Smooth muscle cell (in vitro differentiated cells): ENCODE results near the gene SF1. TPM values are rescaled to one million over a fixed set of nuclear protein-coding genes. Genes with fewer than 3 reads are reported as not detected.
"Not testable (repeated sequence)": the region's sequence is repeated elsewhere in the genome, so short reads cannot be mapped to it uniquely, and the experiment has no call there.

Experiments
- DNase-seq: peaks from one replicate; lab custom pipeline; 2025; ENCODE audit not compliant: unreplicated experiment; lab: John Stamatoyannopoulos, UW
- H2AFZ ChIP-seq: fragments of 200-600 bp; sonication (generic); 2 replicates; pipeline ENCODE4 v1.6.0; 2016; ENCODE audit warnings: antibody characterized with exemption, low read depth, mild to moderate bottlenecking
- H3F3A ChIP-seq: fragments of 200-600 bp; sonication (generic); 2 replicates; pipeline ENCODE4 v1.6.0; 2017; ENCODE audit warnings: antibody characterized with exemption, low read depth
- H3K27ac ChIP-seq: fragments of 200-600 bp; sonication (generic); 2 replicates; pipeline ENCODE4 v1.5.1; 2016; ENCODE audit warnings: low read depth, mild to moderate bottlenecking
- H3K27me3 ChIP-seq: fragments of 200-600 bp; sonication (generic); 2 replicates; pipeline ENCODE4 v1.6.1; 2016; ENCODE audit warnings: low read depth, mild to moderate bottlenecking
- H3K36me3 ChIP-seq: fragments of 200-600 bp; sonication (generic); 2 replicates; pipeline ENCODE4 v1.5.1; 2016; ENCODE audit warnings: low read depth
- H3K4me1 ChIP-seq: fragments of 200-600 bp; sonication (generic); 2 replicates; pipeline ENCODE4 v1.5.1; 2016; ENCODE audit warnings: low read depth
- H3K4me2 ChIP-seq: fragments of 200-600 bp; sonication (generic); 2 replicates; pipeline ENCODE4 v1.6.0; 2016; ENCODE audit warnings: mild to moderate bottlenecking
- H3K4me3 ChIP-seq: fragments of 200-600 bp; sonication (generic); 2 replicates; pipeline ENCODE4 v1.5.1; 2016; ENCODE audit warnings: mild to moderate bottlenecking
- H3K79me2 ChIP-seq: fragments of 200-600 bp; sonication (generic); 2 replicates; pipeline ENCODE4 v1.6.0; 2016; ENCODE audit warnings: low read depth, mild to moderate bottlenecking
- H3K9ac ChIP-seq: fragments of 200-600 bp; sonication (generic); 2 replicates; pipeline ENCODE4 v1.6.0; 2016; ENCODE audit warnings: low read depth
- H3K9me3 ChIP-seq: fragments of 200-600 bp; sonication (generic); replicated peaks from 2 replicates; pipeline ENCODE4 v1.5.1; 2016; ENCODE audit warnings: low read depth
- H4K20me1 ChIP-seq: fragments of 200-600 bp; sonication (generic); 2 replicates; pipeline ENCODE4 v1.6.0; 2016; ENCODE audit warnings: low read depth
- CTCF ChIP-seq: fragments of 200-600 bp; sonication (generic); IDR thresholded peaks from 2 replicates; pipeline ENCODE4 v1.5.1; 2017; ENCODE audit warnings: borderline replicate concordance, mild to moderate bottlenecking, antibody characterized with exemption; ENCODE audit not compliant: insufficient read depth, poor library complexity, severe bottlenecking
- WGBS: methylation state at CpG from one replicate; pipeline ENCODE4 v1.1.7; 2016; ENCODE audit warnings: low lambda C conversion rate; 5-methylcytosine and 5-hydroxymethylcytosine counted together
- polyA plus RNA-seq: library from polyadenylated mRNA; unstranded; fragments of >200 nt; fragmentation: Nextera tagmentation; extraction: Ambion mirVana; gene quantifications from 2 replicates; pipeline ENCODE4 v1.2.1, GENCODE V29; 2016
- total RNA-seq: library from RNA; depleted of rRNA; stranded (reverse); fragments of >200 nt; gene quantifications from 2 replicates; pipeline ENCODE4 v1.2.3, GENCODE V29; 2014

Gene SF1
- total and polyA plus RNA-seq, 2 experiments from 2014 or later: 84.2 to 115 TPM

- Histone ChIP-seq H3K36me3 (no peaks in the 10 kb centered on the region), H3K9ac (no peak overlapping the region), H3F3A (no peaks in the 10 kb centered on the region), H3K9me3 (no peaks in the 10 kb centered on the region), H3K27ac (no peak overlapping the region), H3K79me2 (no peaks in the 10 kb centered on the region), H4K20me1 (no peaks in the 10 kb centered on the region), H3K4me1 (no peaks in the 10 kb centered on the region), H2AFZ (no peak overlapping the region), H3K4me3 (no peak overlapping the region), H3K27me3 (no peaks in the 10 kb centered on the region), H3K4me2 (no peak overlapping the region)
- no peak for DNase-seq
- no peak for TF ChIP-seq CTCF
- 94% methylated on average over 7 of the region's 7 CpGs for WGBS
These were observed 47.7 kb upstream of the SF1 start for GRCh38 chr11:64826062-64826461.

GRCh38 chr11:64823568-64824119 lies 45.3 kb upstream of the SF1 start:
- TF ChIP-seq CTCF: no peak
- no peaks in the 10 kb centered on the region for H4K20me1 ChIP-seq
- H3K9me3 ChIP-seq: no peaks in the 10 kb centered on the region
- no peaks in the 10 kb centered on the region for H3K27me3 ChIP-seq
- no peak overlapping the region for H3K4me3 ChIP-seq
- H3F3A ChIP-seq: no peaks in the 10 kb centered on the region
- no peak for DNase-seq
- no peak overlapping the region for H3K4me2 ChIP-seq
- 83% methylated on average over 11 of the region's 11 CpGs for WGBS
- no peak overlapping the region for H3K27ac ChIP-seq
- H2AFZ ChIP-seq: no peak overlapping the region
- H3K4me1 ChIP-seq: no peaks in the 10 kb centered on the region
- no peak overlapping the region for H3K9ac ChIP-seq
- no peaks in the 10 kb centered on the region for H3K79me2 ChIP-seq
- H3K36me3 ChIP-seq: no peaks in the 10 kb centered on the region

GRCh38 chr11:64817476-64817875 lies 39.1 kb upstream of the SF1 start:
- no peak for TF ChIP-seq CTCF
- no peak overlapping the region for H3K4me2 ChIP-seq
- no peaks in the 10 kb centered on the region for H3K4me1 ChIP-seq
- H4K20me1 ChIP-seq: no peaks in the 10 kb centered on the region
- 89% methylated on average over 3 of the region's 3 CpGs for WGBS
- no peak overlapping the region for H3K27ac ChIP-seq
- H3K9me3 ChIP-seq: no peaks in the 10 kb centered on the region
- H3K36me3 ChIP-seq: no peaks in the 10 kb centered on the region
- H3K27me3 ChIP-seq: no peaks in the 10 kb centered on the region
- no peaks in the 10 kb centered on the region for H3F3A ChIP-seq
- no peak for DNase-seq
- no peak overlapping the region for H3K4me3 ChIP-seq
- H3K79me2 ChIP-seq: no peaks in the 10 kb centered on the region
- H3K9ac ChIP-seq: no peak overlapping the region
- no peak overlapping the region for H2AFZ ChIP-seq

- not testable (repeated sequence) for H3K9me3 ChIP-seq, H3F3A ChIP-seq, H4K20me1 ChIP-seq, H3K4me2 ChIP-seq, H3K27me3 ChIP-seq, H3K27ac ChIP-seq, H2AFZ ChIP-seq, H3K9ac ChIP-seq, H3K4me1 ChIP-seq, DNase-seq, H3K79me2 ChIP-seq, H3K4me3 ChIP-seq, H3K36me3 ChIP-seq
- WGBS: 89% methylated on average over 5 of the region's 5 CpGs
These were observed 37.1 kb upstream of the SF1 start for GRCh38 chr11:64815433-64815832.
